ENCODE data around the gene SLX9. TPM values are rescaled to one million over a fixed set of nuclear protein-coding genes. Genes with fewer than 3 reads are reported as not detected.

SLX9 gene
- total and polyA plus RNA-seq, 2 experiments from 2014 or later: 25.6 to 35.8 TPM

- Histone ChIP-seq H3K9me3 (ENCODE audit: low read depth) (no peaks in the 10 kb centered on the region), H3K27me3 (replicated peaks; ENCODE audit: insufficient read depth) (no peaks in the 10 kb centered on the region), H3K27ac (no peak overlapping the region), H3K4me1 (ENCODE audit: insufficient read depth) (no peaks in the 10 kb centered on the region; the same call in 1 of the 2 replicates), H3K4me2 (ENCODE audit: unreplicated experiment) (no peak overlapping the region), H3K36me3 (ENCODE audit: low read depth) (no peaks in the 10 kb centered on the region), H4K20me1 (ENCODE audit: insufficient read depth) (no peaks in the 10 kb centered on the region), H3K9me2 (ENCODE audit: insufficient read depth) (no peaks in the 10 kb centered on the region), H3K4me3 (no peak overlapping the region), H3K79me2 (ENCODE audit: insufficient read depth) (no peaks in the 10 kb centered on the region), H3F3A (ENCODE audit: insufficient read depth) (no peaks in the 10 kb centered on the region; the same call in 1 of the 2 replicates), H3K9ac (no peak overlapping the region), H2AFZ (no peak overlapping the region)
- no peak for DNase-seq
- TF ChIP-seq EZH2 (IDR thresholded peaks at IDR 0.05; ENCODE audit: insufficient read depth, poor library complexity, severe bottlenecking) (no peak), EZH2phosphoT487 (IDR thresholded peaks at IDR 0.05; ENCODE audit: insufficient read depth, low read depth) (no peak)
- 80 to 84% methylated on average over 14 of the region's 14 CpGs for WGBS, 2 experiments (ENCODE audit: low coverage in 1 of 2, low lambda C conversion rate in 2 of 2, missing lambda C conversion rate in 2 of 2)
- in situ Hi-C loops (cut with MboI): no loop called here
These were observed 35.5 kb upstream of the SLX9 start for GRCh38 chr21:44904141-44904923.

DNA sequence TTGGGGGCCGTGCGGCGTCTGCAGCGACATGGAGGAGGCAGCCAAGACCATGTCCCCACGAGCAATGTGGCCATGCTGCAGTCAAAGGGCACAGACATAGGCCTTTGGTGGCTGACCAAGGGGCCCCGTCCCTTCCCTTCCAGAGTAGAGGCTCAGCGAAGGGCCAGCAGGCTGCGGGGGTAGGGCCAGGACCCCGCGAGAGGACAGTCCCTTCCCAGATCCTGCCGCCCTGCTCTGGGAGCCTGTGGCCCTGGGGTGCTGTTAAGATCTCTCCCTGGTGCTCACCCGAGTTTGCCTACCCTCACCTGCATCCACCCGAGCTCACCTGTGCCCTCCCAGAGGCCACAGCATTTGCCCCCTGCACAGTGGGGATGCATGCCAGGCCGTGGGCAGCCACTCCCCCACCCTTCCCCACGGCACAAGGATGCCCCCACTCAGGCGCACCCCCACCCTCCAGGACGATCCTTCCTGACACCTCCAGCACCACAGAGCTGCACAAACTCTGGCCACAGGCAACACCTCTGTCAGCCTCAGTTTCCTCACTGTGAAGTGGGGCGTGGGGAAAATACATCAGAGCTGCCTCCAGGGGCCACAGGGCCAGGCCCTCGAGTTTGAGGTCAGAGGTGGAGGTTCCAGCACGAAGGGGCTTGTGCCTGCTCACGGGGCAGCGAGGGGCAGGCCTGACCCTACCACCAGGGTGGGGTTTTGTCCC, 34.7 kb upstream of the SLX9 start:
- Histone ChIP-seq H3K4me3 (no peak overlapping the region), H3K27me3 (replicated peaks; ENCODE audit: insufficient read depth) (no peaks in the 10 kb centered on the region), H3K79me2 (ENCODE audit: insufficient read depth) (no peaks in the 10 kb centered on the region), H3K36me3 (ENCODE audit: low read depth) (no peaks in the 10 kb centered on the region), H3K27ac (no peak overlapping the region), H3F3A (ENCODE audit: insufficient read depth) (no peaks in the 10 kb centered on the region; the same call in 1 of the 2 replicates), H2AFZ (no peak overlapping the region), H4K20me1 (ENCODE audit: insufficient read depth) (no peaks in the 10 kb centered on the region), H3K4me2 (ENCODE audit: unreplicated experiment) (no peak overlapping the region), H3K9ac (no peak overlapping the region), H3K4me1 (ENCODE audit: insufficient read depth) (no peaks in the 10 kb centered on the region; the same call in 1 of the 2 replicates), H3K9me2 (ENCODE audit: insufficient read depth) (no peaks in the 10 kb centered on the region), H3K9me3 (ENCODE audit: low read depth) (no peaks in the 10 kb centered on the region)
- in situ Hi-C loops (cut with MboI): no loop called here
- no peak for DNase-seq
- TF ChIP-seq EZH2 (IDR thresholded peaks at IDR 0.05; ENCODE audit: insufficient read depth, poor library complexity, severe bottlenecking) (no peak), EZH2phosphoT487 (IDR thresholded peaks at IDR 0.05; ENCODE audit: insufficient read depth, low read depth) (no peak)
- 72 to 79% methylated on average over 14 to 22 of the region's 22 CpGs for WGBS, 2 experiments (ENCODE audit: low coverage in 1 of 2, low lambda C conversion rate in 2 of 2, missing lambda C conversion rate in 2 of 2)

DNA sequence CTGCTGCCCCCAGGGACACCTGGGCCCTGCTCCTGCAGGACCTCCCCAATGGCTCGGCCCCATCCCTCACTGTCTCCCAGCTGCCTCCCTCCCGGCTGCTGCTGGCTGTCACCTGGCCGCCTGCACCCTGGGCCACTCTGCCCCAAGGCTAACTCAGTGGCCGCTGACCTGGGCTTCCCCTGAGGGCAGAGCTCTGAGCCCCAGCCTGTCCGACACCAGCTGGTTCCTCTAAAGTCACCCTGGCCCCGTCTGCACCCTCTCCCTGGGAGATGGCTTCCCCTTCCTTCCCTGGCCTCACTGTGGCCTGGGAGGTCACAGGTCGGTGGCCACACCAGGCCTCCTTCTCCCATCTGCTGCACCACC, 34.1 kb upstream of the SLX9 start:
- Histone ChIP-seq H3F3A (ENCODE audit: insufficient read depth) (no peaks in the 10 kb centered on the region; the same call in 1 of the 2 replicates), H2AFZ (no peak overlapping the region), H3K4me1 (ENCODE audit: insufficient read depth) (no peaks in the 10 kb centered on the region; the same call in 1 of the 2 replicates), H3K27me3 (replicated peaks; ENCODE audit: insufficient read depth) (no peaks in the 10 kb centered on the region), H3K36me3 (ENCODE audit: low read depth) (no peaks in the 10 kb centered on the region), H3K9me3 (ENCODE audit: low read depth) (no peaks in the 10 kb centered on the region), H3K79me2 (ENCODE audit: insufficient read depth) (no peaks in the 10 kb centered on the region), H3K9ac (no peak overlapping the region), H3K4me3 (no peak overlapping the region), H3K27ac (no peak overlapping the region), H3K4me2 (ENCODE audit: unreplicated experiment) (no peak overlapping the region), H4K20me1 (ENCODE audit: insufficient read depth) (no peaks in the 10 kb centered on the region), H3K9me2 (ENCODE audit: insufficient read depth) (no peaks in the 10 kb centered on the region)
- in situ Hi-C loops (cut with MboI): no loop called here
- DNase-seq: no peak
- 71 to 77% methylated on average over 2 to 7 of the region's 7 CpGs for WGBS, 2 experiments (ENCODE audit: low coverage in 1 of 2, low lambda C conversion rate in 2 of 2, missing lambda C conversion rate in 2 of 2)
- TF ChIP-seq EZH2phosphoT487 (IDR thresholded peaks at IDR 0.05; ENCODE audit: insufficient read depth, low read depth) (no peak), EZH2 (IDR thresholded peaks at IDR 0.05; ENCODE audit: insufficient read depth, poor library complexity, severe bottlenecking) (no peak)

DNA sequence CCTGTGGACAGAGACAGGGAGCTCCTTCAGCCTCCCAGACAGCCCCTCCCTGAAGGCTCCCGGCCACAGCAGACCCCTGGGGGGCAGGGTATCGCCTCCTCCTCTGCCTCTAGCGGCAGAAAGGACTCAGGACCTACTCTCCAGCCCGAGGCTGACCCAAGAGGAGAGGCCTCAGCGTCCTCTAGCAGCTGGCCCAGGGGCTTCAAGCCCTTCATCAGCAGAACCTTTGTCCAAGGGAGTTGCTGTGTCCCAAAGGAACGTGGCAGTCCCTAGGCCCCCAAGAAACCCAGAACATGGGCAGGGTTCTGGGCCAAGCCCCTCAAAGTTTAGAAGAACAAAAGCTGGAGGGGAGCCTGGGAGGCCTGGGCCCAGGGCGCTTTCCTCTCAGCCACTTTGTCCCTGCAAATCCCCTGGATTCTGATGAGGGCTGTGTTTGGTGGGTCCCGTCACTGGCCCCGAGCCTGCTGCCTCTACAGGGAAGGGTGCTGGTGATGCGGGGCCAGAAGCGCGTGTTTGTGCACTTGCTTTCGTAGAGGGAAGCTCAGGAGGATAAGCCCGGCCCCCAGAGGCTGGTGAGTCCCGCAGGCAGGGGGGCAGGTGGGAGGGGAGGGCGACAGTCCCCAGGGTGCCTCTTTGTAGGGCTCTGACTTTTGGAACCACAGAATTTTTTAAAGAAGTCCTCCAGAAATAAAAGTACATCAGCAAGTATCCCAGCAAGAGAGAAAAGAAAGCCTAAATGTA, 32.4 kb upstream of the SLX9 start:
- Histone ChIP-seq H4K20me1 (ENCODE audit: insufficient read depth) (no peaks in the 10 kb centered on the region), H3K79me2 (ENCODE audit: insufficient read depth) (no peaks in the 10 kb centered on the region), H3F3A (ENCODE audit: insufficient read depth) (no peaks in the 10 kb centered on the region), H3K27ac (no peak overlapping the region), H3K4me3 (no peak overlapping the region), H3K4me1 (ENCODE audit: insufficient read depth) (no peaks in the 10 kb centered on the region; the same call in 1 of the 2 replicates), H3K9me3 (ENCODE audit: low read depth) (no peaks in the 10 kb centered on the region), H3K27me3 (replicated peaks; ENCODE audit: insufficient read depth) (no peaks in the 10 kb centered on the region), H3K4me2 (ENCODE audit: unreplicated experiment) (no peak overlapping the region), H3K9ac (no peak overlapping the region), H3K36me3 (ENCODE audit: low read depth) (no peaks in the 10 kb centered on the region), H3K9me2 (ENCODE audit: insufficient read depth) (no peaks in the 10 kb centered on the region), H2AFZ (0 out of 2 replicates have a peak overlapping the region, but pooled peaks have one; percentile 19)
- 61 to 63% methylated on average over 16 of the region's 16 CpGs for WGBS, 2 experiments (ENCODE audit: low coverage in 1 of 2, low lambda C conversion rate in 2 of 2, missing lambda C conversion rate in 2 of 2)
- in situ Hi-C loops (cut with MboI): no loop called here
- DNase-seq: no peak
- TF ChIP-seq EZH2phosphoT487 (IDR thresholded peaks at IDR 0.05; ENCODE audit: insufficient read depth, low read depth) (no peak), EZH2 (IDR thresholded peaks at IDR 0.05; ENCODE audit: insufficient read depth, poor library complexity, severe bottlenecking) (no peak)

Measured in GM23248 (cell line).